Tibial artery (tissue), 4 donors: ENCODE results near the gene RSKR.

Experiments used
- DNase-seq, 2 donors: peaks; one replicate each; pipeline ENCODE4 v3.0.0-alpha.2; 2019
- H3K27ac ChIP-seq, 2 donors: fragments of 200-600 bp; sonication (generic) in 1 of 2; 1 replicate in 1 of 2; 2 replicates in 1 of 2; pipeline ENCODE4 v1.5.1; 2018 to 2019; ENCODE audit warnings: mild to moderate bottlenecking in 1 of 2
- H3K27me3 ChIP-seq, 2 donors: fragments of 200-600 bp; sonication (generic) in 1 of 2; one replicate each; pipeline versions ENCODE4 v1.5.1 to v1.6.0; 2016 to 2019
- H3K36me3 ChIP-seq, 3 donors: fragments of 200-600 bp; sonication (generic) in 2 of 3; one replicate each; pipeline ENCODE4 v1.5.1; 2016 to 2019; ENCODE audit warnings: mild to moderate bottlenecking in 2 of 3
- H3K4me1 ChIP-seq, 4 donors: fragments of 200-600 bp; sonication (generic) in 2 of 4; 1 replicate in 3 of 4; 2 replicates in 1 of 4; pipeline ENCODE4 v1.5.1; 2016 to 2019
- H3K4me3 ChIP-seq, 2 donors: fragments of 200-600 bp; sonication (generic) in 1 of 2; 1 replicate in 1 of 2; 2 replicates in 1 of 2; pipeline ENCODE4 v1.5.1; 2018 to 2019; ENCODE audit warnings: mild to moderate bottlenecking in 2 of 2
- H3K9me3 ChIP-seq, 3 donors: fragments of 200-600 bp; sonication (generic) in 1 of 3; one replicate each; pipeline ENCODE4 v1.5.1; 2016 to 2019
- intact Hi-C: fragments of 100-400 bp; cut with DNase I; formaldehyde crosslinking; loops from one replicate; pipeline ENCODE4 v1.15.0; 2023; ENCODE audit warnings: low total_unique reads
- TF ChIP-seq, protein P1 (sequence below), 2 experiments: fragments of 200-600 bp in 1 of 2; fragments of 450-650 bp in 1 of 2; IDR thresholded peaks; one replicate each; pipeline ENCODE4 v1.5.1; 2017 to 2019; ENCODE audit warnings: antibody characterized with exemption in 2 of 2, mild to moderate bottlenecking in 1 of 2, moderate library complexity in 1 of 2

The RSKR gene

DNA sequence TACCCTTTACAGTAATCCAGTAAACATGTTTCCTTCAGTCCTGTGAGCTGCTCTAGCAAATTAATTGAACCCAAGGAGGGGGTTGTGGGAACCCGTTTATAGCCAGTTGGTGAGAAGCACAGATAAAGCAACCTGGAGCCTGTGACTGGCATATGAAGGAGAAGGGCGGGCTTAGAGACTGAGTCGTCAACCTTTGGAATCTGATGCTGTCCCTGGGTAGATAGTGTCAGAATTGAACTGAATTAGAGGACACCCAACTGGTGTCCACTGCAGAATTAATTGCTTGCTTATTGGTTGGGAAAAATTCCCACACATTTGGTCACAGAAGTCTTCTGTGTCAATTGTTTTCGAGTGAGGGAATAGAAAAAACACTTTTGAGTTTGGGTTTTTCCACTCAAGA, 12.8 kb upstream of the RSKR start:
- H3K4me1 ChIP-seq = no peaks in the 10 kb centered on the region

DNA sequence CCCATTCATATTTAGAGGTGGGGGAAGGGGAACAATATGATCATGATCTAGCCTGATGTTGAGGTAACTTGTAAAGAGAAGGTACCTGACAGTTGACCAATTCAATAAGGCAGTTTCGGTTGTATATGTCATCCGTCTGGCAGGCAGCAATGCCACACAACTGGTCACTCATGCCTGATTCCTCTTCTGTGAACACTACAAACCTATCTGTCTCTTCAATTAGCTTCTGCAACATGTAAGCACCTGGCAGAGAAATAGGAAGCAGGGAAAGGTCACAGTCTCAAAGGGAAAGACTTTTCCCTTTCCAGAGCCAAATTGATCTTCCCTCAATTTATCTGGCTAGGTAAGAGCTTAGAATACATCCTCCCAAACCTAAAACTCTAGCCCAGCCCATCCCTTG, 10.2 kb upstream of the RSKR start:
- Histone ChIP-seq H3K27me3 (no peaks in the 10 kb centered on the region), H3K36me3 (peaks cover 79 to 98% (median 87%) of the 10 kb centered on the region in 3 donors), H3K4me3 (no peak overlapping the region), H3K9me3 (no peaks in the 10 kb centered on the region), H3K4me1 (no peaks in the 10 kb centered on the region), H3K27ac (no peak overlapping the region)
- TF ChIP-seq, protein P1, sequence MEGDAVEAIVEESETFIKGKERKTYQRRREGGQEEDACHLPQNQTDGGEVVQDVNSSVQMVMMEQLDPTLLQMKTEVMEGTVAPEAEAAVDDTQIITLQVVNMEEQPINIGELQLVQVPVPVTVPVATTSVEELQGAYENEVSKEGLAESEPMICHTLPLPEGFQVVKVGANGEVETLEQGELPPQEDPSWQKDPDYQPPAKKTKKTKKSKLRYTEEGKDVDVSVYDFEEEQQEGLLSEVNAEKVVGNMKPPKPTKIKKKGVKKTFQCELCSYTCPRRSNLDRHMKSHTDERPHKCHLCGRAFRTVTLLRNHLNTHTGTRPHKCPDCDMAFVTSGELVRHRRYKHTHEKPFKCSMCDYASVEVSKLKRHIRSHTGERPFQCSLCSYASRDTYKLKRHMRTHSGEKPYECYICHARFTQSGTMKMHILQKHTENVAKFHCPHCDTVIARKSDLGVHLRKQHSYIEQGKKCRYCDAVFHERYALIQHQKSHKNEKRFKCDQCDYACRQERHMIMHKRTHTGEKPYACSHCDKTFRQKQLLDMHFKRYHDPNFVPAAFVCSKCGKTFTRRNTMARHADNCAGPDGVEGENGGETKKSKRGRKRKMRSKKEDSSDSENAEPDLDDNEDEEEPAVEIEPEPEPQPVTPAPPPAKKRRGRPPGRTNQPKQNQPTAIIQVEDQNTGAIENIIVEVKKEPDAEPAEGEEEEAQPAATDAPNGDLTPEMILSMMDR (IDR thresholded peaks at IDR 0.05) = no peak
- intact Hi-C loops = no loop called here
- DNase-seq = no peak

More for the DNA sequence above, 12.8 kb upstream of the RSKR start:
- peaks cover 76 to 98% (median 86%) of the 10 kb centered on the region in 3 donors for H3K36me3 ChIP-seq
- no peak overlapping the region for H3K27ac ChIP-seq
- intact Hi-C loops = no loop called here
- no peaks in the 10 kb centered on the region for H3K27me3 ChIP-seq
- TF ChIP-seq, protein P1 (IDR thresholded peaks at IDR 0.05) = no peak
- H3K4me3 ChIP-seq = no peak overlapping the region
- no peaks in the 10 kb centered on the region for H3K9me3 ChIP-seq
- no peak for DNase-seq

DNA sequence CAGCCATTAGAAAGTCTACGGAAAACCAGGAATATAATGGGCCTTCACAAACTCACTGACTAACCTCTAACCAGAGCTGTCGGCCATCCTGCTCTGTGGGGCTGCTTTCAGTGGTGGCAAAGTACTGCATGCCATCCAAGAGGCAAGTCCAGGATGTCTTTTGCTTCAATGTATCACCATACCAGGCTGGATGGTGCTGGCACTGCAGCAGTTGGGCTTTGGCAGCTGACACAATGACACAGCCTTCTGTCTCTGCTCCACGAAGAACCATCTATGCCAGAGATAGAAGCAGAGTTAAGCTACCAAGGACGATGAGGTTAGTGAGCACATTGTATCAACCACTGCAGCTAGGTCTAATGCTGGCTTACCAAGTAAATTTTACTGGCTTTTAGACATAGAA, 9.7 kb upstream of the RSKR start:
- no peak overlapping the region for H3K4me3 ChIP-seq
- H3K36me3 ChIP-seq = peaks cover 81 to 98% (median 90%) of the 10 kb centered on the region in 3 donors
- TF ChIP-seq, protein P1 (IDR thresholded peaks at IDR 0.05) = no peak
- no peak for DNase-seq
- no peaks in the 10 kb centered on the region for H3K4me1 ChIP-seq
- H3K9me3 ChIP-seq = no peaks in the 10 kb centered on the region
- intact Hi-C loops = no loop called here
- H3K27me3 ChIP-seq = no peaks in the 10 kb centered on the region
- no peak overlapping the region for H3K27ac ChIP-seq

DNA sequence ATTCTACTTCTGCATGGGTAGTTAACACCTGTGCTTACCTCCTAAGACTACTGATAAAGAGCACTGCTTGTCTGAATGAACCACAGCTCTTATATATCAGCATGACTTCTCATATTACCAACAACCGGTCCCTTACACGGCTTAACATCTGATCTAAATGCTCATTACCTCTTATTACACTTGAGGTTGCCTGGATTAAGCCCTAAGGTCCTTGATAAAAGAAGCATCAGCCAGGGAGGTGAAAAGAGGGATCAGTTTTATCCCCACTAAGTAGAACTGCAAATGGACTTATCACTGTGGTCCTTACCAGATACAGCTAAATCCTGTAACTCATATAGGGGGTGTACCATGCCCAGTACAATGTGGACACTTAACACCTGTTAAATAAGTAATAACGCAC, 8.2 kb upstream of the RSKR start:
- Histone ChIP-seq H3K27ac (no peak overlapping the region), H3K4me3 (no peak overlapping the region), H3K36me3 (peaks cover 81 to 98% (median 90%) of the 10 kb centered on the region in 3 donors), H3K27me3 (no peaks in the 10 kb centered on the region), H3K9me3 (no peaks in the 10 kb centered on the region), H3K4me1 (no peaks in the 10 kb centered on the region)
- TF ChIP-seq, protein P1 (IDR thresholded peaks at IDR 0.05) = no peak
- no peak for DNase-seq
- intact Hi-C loops = no loop called here

DNA sequence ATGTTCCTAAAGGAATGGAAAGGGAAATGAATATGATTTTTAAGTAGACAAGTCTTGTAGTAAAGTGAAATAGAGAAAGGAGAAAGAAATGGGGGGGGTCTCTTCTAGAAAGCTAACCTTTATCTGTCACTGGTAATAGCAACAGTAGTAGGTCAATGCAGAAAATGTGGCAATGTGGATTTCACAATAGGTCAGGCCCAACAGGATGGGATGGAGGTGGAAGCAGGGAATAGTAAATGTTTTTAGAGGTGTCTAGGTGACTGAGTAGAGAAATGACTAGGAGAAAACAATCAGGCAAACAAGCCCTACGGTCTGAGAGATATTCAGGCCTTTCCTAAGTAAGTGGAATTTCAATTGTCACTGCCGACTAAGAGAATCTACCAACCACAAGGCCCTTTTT, 6.0 kb upstream of the RSKR start:
- TF ChIP-seq, protein P1 (IDR thresholded peaks at IDR 0.05) = no peak
- no peak for DNase-seq
- intact Hi-C loops = no loop called here
- H3K27ac ChIP-seq = no peak overlapping the region
- no peaks in the 10 kb centered on the region for H3K9me3 ChIP-seq
- H3K4me1 ChIP-seq = no peaks in the 10 kb centered on the region
- H3K36me3 ChIP-seq = peaks cover 93 to 100% (median 99%) of the 10 kb centered on the region in 3 donors
- H3K4me3 ChIP-seq = no peak overlapping the region
- no peaks in the 10 kb centered on the region for H3K27me3 ChIP-seq

GRCh38 chr17:28618464-28618863, 4.5 kb upstream of the RSKR start:
- TF ChIP-seq, protein P1 (IDR thresholded peaks at IDR 0.05) = no peak
- DNase-seq = no peak
- no peaks in the 10 kb centered on the region for H3K27me3 ChIP-seq
- H3K4me1 ChIP-seq = no peaks in the 10 kb centered on the region
- intact Hi-C loops = no loop called here
- no peak overlapping the region for H3K27ac ChIP-seq
- peaks cover 88 to 100% (median 89%) of the 10 kb centered on the region in 3 donors for H3K36me3 ChIP-seq
- no peaks in the 10 kb centered on the region for H3K9me3 ChIP-seq
- H3K4me3 ChIP-seq = no peak overlapping the region
